Small intestine (tissue), 7 donors: ENCODE measurements around the gene LZTS3. TPM values are rescaled to one million over a fixed set of nuclear protein-coding genes. Genes with fewer than 3 reads are reported as not detected.
"Not testable (repeated sequence)": the region's sequence is repeated elsewhere in the genome, so short reads cannot be mapped to it uniquely, and the experiment has no call there.

Experiments
- DNase-seq, 2 donors: peaks; one replicate each; pipeline versions ENCODE4 v3.0.0 to v3.0.0-alpha.2; 2013
- FAIRE-seq: peaks from 2 replicates; lab custom pipeline; 2012; peaks lifted over from hg19 to GRCh38; lab: Jason Lieb, UNC
- H3K27ac ChIP-seq, 3 donors: one replicate each; pipeline ENCODE4 v1.5.1; 2013; ENCODE audit warnings: low read length in 2 of 3, mild to moderate bottlenecking in 2 of 3, control low read depth in 1 of 3, inconsistent platforms in 1 of 3, low read depth in 1 of 3, moderate library complexity in 1 of 3
- H3K27me3 ChIP-seq, 3 donors: one replicate each; pipeline ENCODE4 v1.6.1; 2013; ENCODE audit warnings: low read length in 3 of 3, inconsistent platforms in 1 of 3; ENCODE audit not compliant: control insufficient read depth in 3 of 3, insufficient read depth in 3 of 3
- H3K36me3 ChIP-seq, 3 donors: one replicate each; pipeline ENCODE4 v1.6.1; 2013; ENCODE audit warnings: low read length in 3 of 3, inconsistent platforms in 1 of 3, low read depth in 1 of 3, mild to moderate bottlenecking in 1 of 3, moderate library complexity in 1 of 3; ENCODE audit not compliant: control insufficient read depth in 3 of 3, insufficient read depth in 2 of 3
- H3K4me1 ChIP-seq, 3 donors: one replicate each; pipeline ENCODE4 v1.6.1; 2013; ENCODE audit warnings: low read length in 2 of 3, inconsistent platforms in 1 of 3, low read depth in 1 of 3, mild to moderate bottlenecking in 1 of 3, moderate library complexity in 1 of 3; ENCODE audit not compliant: control insufficient read depth in 3 of 3, insufficient read depth in 2 of 3
- H3K4me3 ChIP-seq, 3 donors: one replicate each; pipeline ENCODE4 v1.5.1; 2013; ENCODE audit warnings: low read length in 3 of 3, control low read depth in 1 of 3, inconsistent platforms in 1 of 3, low read depth in 1 of 3, mild to moderate bottlenecking in 1 of 3, moderate library complexity in 1 of 3
- H3K9me3 ChIP-seq, 2 donors: one replicate each; pipeline ENCODE4 v1.6.1; 2013; ENCODE audit warnings: low read depth in 1 of 2, low read length in 1 of 2; ENCODE audit not compliant: control insufficient read depth in 2 of 2, insufficient read depth in 1 of 2
- WGBS, 3 donors: extraction: QIAGEN DNeasy Blood & Tissue Kit; methylation state at CpG; one replicate each; pipeline ENCODE4 v1.1.7; 2013; 5-methylcytosine and 5-hydroxymethylcytosine counted together
- polyA plus RNA-seq, 4 donors: library from polyadenylated mRNA; stranded (reverse) in 3 of 4; unstranded in 1 of 4; fragments of 200-250 nt in 3 of 4; fragments of 120-200 nt in 1 of 4; gene quantifications; one replicate each; pipeline versions ENCODE4 v1.2.1 to v1.2.3, GENCODE V29; 2013
- donor health status: healthy with polysubstance abuse.
- donor health status: control.
- donor health status: control.
- donor health status: Bipolar disorder and iron deficiency.
- donor health status: healthy.

LZTS3 gene
- polyA plus RNA-seq, 4 donors: 7.3 to 19.9 (median 13.1) TPM

DNA sequence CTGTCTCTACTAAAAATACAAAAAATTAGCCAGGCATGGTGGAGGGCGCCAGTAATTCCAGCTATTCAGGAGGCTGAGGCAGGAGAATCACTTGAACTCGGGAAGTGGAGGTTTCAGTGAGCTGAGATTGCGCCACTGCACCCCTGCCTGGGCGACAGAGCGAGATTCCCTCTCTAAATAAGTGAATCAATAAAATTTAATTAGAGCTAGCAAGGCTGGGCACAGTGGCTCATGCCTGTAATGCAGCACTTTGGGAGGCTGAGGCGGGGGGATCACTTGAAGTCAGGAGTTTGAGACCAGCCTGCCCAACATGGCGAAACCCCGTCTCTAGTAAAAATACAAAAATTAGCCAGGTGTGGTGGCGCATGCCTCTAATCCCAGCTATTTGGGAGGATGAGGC lies 14.5 kb upstream of the LZTS3 start:
- 95% methylated on average over 9 of the region's 9 CpGs for WGBS, 3 donors
- not testable (repeated sequence) for H3K27ac ChIP-seq, H3K4me3 ChIP-seq, FAIRE-seq, DNase-seq, H3K9me3 ChIP-seq, H3K4me1 ChIP-seq, H3K27me3 ChIP-seq
- peaks cover 8 to 47% (median 9%) of the 10 kb centered on the region in 3 donors for H3K36me3 ChIP-seq

DNA sequence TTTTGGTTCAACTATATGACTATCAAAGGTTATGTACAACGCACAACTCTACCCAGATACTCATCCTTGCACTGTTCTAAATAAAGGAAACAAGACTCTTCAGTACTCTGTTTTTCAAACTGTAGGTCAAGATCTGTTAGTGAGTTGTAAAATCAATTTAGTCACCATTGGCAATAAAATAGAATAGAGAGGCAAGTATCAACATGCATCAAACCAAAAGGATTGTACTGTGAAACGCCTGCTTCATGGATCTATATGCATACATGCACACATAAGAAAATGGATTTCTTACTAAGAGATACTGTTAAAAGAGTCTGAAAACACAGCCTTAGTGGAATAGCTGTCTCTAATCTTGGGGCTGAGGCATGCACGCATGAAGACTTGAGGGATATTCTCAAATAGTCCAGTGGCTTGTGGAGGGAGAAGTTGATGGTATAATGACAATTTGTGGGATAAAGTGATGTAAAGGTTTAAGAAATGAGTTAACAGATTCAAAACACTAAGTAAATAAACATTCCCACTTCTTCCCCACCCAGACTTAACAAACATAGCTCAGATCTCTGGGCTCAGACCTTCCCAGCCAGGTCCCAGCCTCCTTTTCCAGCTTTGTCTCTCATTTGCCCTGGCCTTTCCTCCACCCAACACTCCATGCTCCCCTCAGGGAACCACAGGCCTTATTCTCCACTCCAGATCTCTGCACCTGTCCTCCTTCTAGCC lies 10.7 kb upstream of the LZTS3 start:
- Histone ChIP-seq H3K4me1 (no peaks in the 10 kb centered on the region), H3K36me3 (peaks cover 0 to 15% (median 0%) of the 10 kb centered on the region in 3 donors), H3K27ac (no peak overlapping the region), H3K4me3 (no peak overlapping the region), H3K27me3 (no peaks in the 10 kb centered on the region), H3K9me3 (no peaks in the 10 kb centered on the region)
- DNase-seq: no peak
- FAIRE-seq: no peak
- 86 to 94% (median 90%) methylated on average over 3 of the region's 3 CpGs for WGBS, 3 donors

- H3K4me3 ChIP-seq, H3K36me3 ChIP-seq, DNase-seq, H3K4me1 ChIP-seq, H3K27ac ChIP-seq, FAIRE-seq, H3K27me3 ChIP-seq, H3K9me3 ChIP-seq: not testable (repeated sequence)
- WGBS, 3 donors: 93 to 100% (median 93%) methylated on average over 5 of the region's 5 CpGs
These were observed 9.1 kb upstream of the LZTS3 start for GRCh38 chr20:3182429-3182828.

- DNase-seq (peak; percentile 71 to 81), FAIRE-seq (no peak)
- Histone ChIP-seq H3K27me3 (no peaks in the 10 kb centered on the region), H3K4me3 (no peak overlapping the region), H3K27ac (no peak overlapping the region), H3K36me3 (peaks cover 0 to 6% (median 0%) of the 10 kb centered on the region in 3 donors), H3K4me1 (no peaks in the 10 kb centered on the region), H3K9me3 (no peaks in the 10 kb centered on the region)
- 14 to 40% (median 24%) methylated on average over 5 of the region's 5 CpGs for WGBS, 3 donors
These were observed 7.9 kb upstream of the LZTS3 start for GRCh38 chr20:3181270-3181669.

DNA sequence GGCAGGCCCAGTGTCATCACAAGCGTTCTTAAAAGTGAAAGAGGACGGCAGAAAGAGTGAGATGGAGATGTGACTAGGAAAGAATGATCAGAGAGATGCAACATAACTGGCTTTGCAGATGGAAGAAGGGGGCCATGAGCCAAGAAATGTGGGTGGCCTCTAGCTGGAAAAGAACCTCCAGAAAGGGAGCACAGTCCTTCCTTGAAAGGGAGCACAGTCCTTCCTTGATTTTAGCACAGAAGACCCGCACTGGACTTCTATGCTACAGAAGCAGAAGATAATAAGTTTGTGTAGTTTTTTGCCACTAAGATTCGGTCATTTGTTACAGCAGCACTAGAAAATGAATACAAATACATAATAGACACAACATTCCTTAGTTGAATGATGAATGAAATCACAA lies 7.0 kb upstream of the LZTS3 start:
- no peaks in the 10 kb centered on the region for H3K4me1 ChIP-seq
- DNase-seq (no peak), FAIRE-seq (no peak)
- no peak overlapping the region for H3K4me3 ChIP-seq
- no peaks in the 10 kb centered on the region for H3K9me3 ChIP-seq
- H3K27me3 ChIP-seq: no peaks in the 10 kb centered on the region
- peaks cover 0 to 9% (median 0%) of the 10 kb centered on the region in 3 donors for H3K36me3 ChIP-seq
- 63 to 77% (median 73%) methylated on average over 4 of the region's 4 CpGs for WGBS, 3 donors
- H3K27ac ChIP-seq: no peak overlapping the region

DNA sequence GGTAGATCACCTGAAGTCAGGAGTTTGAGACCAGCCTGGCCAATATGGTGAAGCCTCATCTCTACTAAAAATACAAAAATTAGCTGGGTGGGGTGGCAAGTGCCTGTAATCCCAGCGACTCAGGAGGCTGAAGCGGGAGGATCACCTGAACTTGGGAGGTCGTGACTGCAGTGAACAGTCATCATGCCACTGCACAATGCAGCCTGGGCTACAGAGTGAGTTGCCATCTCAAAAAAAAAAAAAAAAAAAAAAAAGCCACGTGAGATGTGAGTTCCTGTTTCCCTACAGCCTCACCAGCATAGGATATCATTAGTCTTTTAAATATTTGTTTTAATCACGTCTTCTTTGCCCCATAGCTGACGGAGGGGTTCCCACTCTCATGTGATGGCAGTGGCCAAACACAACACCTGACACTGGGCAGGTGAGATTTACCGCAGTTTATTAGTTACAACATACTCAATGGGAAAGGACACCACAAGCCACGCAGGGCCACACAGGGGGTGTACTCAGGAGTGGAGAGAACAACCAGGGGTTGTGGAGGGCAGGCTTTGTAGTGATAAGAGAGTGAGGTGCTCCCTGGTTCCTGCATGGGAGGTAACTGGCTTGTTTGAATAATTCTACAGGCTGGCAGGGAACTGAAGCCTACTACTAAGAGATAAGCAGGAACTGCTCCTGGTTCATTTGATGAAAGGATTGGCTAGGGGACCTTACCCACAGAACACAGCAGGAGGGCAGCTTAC lies 4.6 kb upstream of the LZTS3 start:
- 36 to 62% (median 45%) methylated on average over 8 of the region's 8 CpGs for WGBS, 3 donors
- peaks cover 0 to 8% (median 2%) of the 10 kb centered on the region in 3 donors for H3K27me3 ChIP-seq
- DNase-seq: no peak
- FAIRE-seq: no peak
- peaks cover 0 to 4% (median 0%) of the 10 kb centered on the region in 3 donors for H3K4me1 ChIP-seq
- H3K36me3 ChIP-seq: peaks cover 0 to 9% (median 0%) of the 10 kb centered on the region in 3 donors
- H3K27ac ChIP-seq: no peak overlapping the region
- no peak overlapping the region for H3K4me3 ChIP-seq
- no peaks in the 10 kb centered on the region for H3K9me3 ChIP-seq

DNA sequence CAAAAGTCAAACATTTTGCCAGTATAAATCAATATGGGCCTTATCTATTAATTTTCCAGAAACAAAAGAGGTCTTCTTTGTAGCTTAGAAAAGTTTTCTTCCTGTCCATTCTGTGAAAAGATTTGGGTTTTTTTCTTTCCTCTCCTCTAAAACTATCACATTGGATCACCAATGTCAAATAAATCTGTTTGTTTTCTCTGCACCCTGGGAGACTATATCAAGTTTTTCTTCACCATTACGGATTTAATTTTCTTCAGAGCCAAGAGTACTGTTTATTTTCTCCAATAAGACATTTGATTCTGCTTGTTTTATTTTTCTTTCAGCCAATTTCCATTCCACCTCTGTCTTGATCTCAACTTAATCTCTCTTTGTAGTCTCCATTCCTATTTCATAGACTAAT lies 1.9 kb upstream of the LZTS3 start:
- peaks cover 0 to 6% (median 0%) of the 10 kb centered on the region in 3 donors for H3K36me3 ChIP-seq
- peaks cover 0 to 12% (median 0%) of the 10 kb centered on the region in 3 donors for H3K4me1 ChIP-seq
- DNase-seq (no peak), FAIRE-seq (no peak)
- H3K4me3 ChIP-seq: peak overlapping the region in 1 of 3 donors; percentile 99
- 38 to 57% (median 41%) methylated on average over 1 of the region's 1 CpG for WGBS, 3 donors
- no peaks in the 10 kb centered on the region for H3K9me3 ChIP-seq
- H3K27me3 ChIP-seq: peaks cover 0 to 14% (median 2%) of the 10 kb centered on the region in 3 donors
- H3K27ac ChIP-seq: peak overlapping the region in 1 of 3 donors; percentile 96

DNA sequence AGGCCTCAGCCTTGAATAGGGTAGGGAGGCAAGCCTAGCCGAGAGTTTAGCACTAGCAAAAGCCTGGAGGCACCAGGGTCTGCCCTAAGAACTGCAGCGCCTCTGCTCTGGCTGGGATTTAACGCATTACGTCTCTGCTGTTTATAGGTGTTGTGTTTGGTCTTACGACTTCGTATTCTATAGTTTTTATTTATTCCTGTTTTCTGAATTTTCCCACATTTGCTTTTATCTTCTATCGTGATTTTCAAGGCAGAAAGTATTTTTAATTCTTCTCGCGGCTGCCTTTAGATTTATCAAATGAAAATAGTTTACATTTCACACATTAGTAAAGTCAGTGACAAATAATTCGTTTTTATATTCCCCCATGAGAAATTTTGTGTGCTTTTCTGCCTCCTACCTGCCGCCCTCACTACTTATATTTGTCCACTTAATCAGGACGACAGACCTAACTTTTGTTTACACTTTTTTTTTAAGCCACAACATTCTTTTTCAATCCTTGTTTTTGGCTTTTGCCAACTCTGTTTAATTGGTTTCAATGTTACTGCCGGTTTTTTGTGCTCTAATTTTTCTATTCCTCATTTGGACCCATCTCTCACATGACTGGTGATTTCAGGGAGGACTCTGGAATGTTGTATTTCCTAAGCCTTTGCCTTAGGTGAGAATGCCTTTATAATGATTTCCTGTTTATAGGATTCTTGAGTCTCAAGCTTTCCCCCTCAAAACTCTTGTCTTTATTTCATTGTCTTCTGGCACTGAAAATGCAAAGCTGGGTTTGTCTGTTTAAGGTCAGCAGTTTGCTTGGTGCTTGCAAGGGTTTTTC lies 1.3 kb upstream of the LZTS3 start:
- DNase-seq: peak in 1 of 2 donors; percentile 50
- Histone ChIP-seq H3K27me3 (peaks cover 0 to 14% (median 2%) of the 10 kb centered on the region in 3 donors), H3K4me1 (peaks cover 0 to 12% (median 0%) of the 10 kb centered on the region in 3 donors), H3K9me3 (no peaks in the 10 kb centered on the region), H3K27ac (peak overlapping the region; percentile 77 to 96 (median 88)), H3K4me3 (peak overlapping the region; percentile 75 to 99 (median 79)), H3K36me3 (peaks cover 0 to 4% (median 0%) of the 10 kb centered on the region in 3 donors)
- 14 to 20% (median 18%) methylated on average over 13 of the region's 13 CpGs for WGBS, 3 donors
- FAIRE-seq: no peak
